Mesenchymal stem cell (in vitro differentiated cells and primary cell): Measurements from ENCODE around the gene NAP1L1.

Source experiments
- DNase-seq: peaks from one replicate; pipeline ENCODE4 v3.0.0-alpha.2; 2013
- H2AFZ ChIP-seq: one replicate; pipeline ENCODE4 v1.6.1; 2013; ENCODE audit warnings: low read depth, mild to moderate bottlenecking, control low read depth, inconsistent platforms, low read length, moderate library complexity
- H2AK5ac ChIP-seq: 2 replicates; pipeline ENCODE4 v1.6.1; 2013; ENCODE audit warnings: low read length, moderate library complexity, mild to moderate bottlenecking, inconsistent platforms; ENCODE audit not compliant: severe bottlenecking
- H2BK120ac ChIP-seq: one replicate; pipeline ENCODE4 v1.6.1; 2013; ENCODE audit warnings: low read depth, mild to moderate bottlenecking, inconsistent platforms, low read length, moderate library complexity
- H2BK12ac ChIP-seq, 2 experiments: one replicate each; pipeline ENCODE4 v1.6.1; 2013; ENCODE audit warnings: inconsistent platforms in 2 of 2, low read length in 2 of 2, mild to moderate bottlenecking in 2 of 2, moderate library complexity in 2 of 2, control low read depth in 1 of 2
- H2BK15ac ChIP-seq: one replicate; pipeline ENCODE4 v1.6.1; 2013; ENCODE audit warnings: mild to moderate bottlenecking, low read depth, inconsistent platforms; ENCODE audit not compliant: poor library complexity, severe bottlenecking
- H2BK5ac ChIP-seq: 2 replicates; pipeline ENCODE4 v1.6.1; 2013; ENCODE audit warnings: low read depth, mild to moderate bottlenecking, low read length, control low read depth, inconsistent platforms; ENCODE audit not compliant: poor library complexity, severe bottlenecking
- H3K14ac ChIP-seq, 2 experiments: one replicate each; pipeline ENCODE4 v1.6.1; 2013; ENCODE audit warnings: inconsistent platforms in 2 of 2, low read length in 2 of 2, control low read depth in 1 of 2, mild to moderate bottlenecking in 1 of 2, moderate library complexity in 1 of 2
- H3K18ac ChIP-seq, 2 experiments: one replicate each; pipeline ENCODE4 v1.6.1; 2013; ENCODE audit warnings: inconsistent platforms in 2 of 2, low read length in 2 of 2, control low read depth in 1 of 2, low read depth in 1 of 2, mild to moderate bottlenecking in 1 of 2
- H3K23ac ChIP-seq, 2 experiments: one replicate each; pipeline ENCODE4 v1.6.1; 2013; ENCODE audit warnings: inconsistent platforms in 2 of 2, low read length in 2 of 2, mild to moderate bottlenecking in 2 of 2, moderate library complexity in 2 of 2, control low read depth in 1 of 2
- H3K27ac ChIP-seq: 2 replicates; pipeline ENCODE4 v1.5.1; 2013; ENCODE audit warnings: mild to moderate bottlenecking, moderate library complexity, low read length, control low read depth, inconsistent platforms; ENCODE audit not compliant: poor library complexity, severe bottlenecking
- H3K27me3 ChIP-seq, 2 experiments: 2 replicates each; pipeline versions ENCODE4 v1.6.1 to v1.7.0; 2013; ENCODE audit warnings: low read length in 2 of 2, mild to moderate bottlenecking in 2 of 2, moderate library complexity in 2 of 2, control low read depth in 1 of 2, inconsistent platforms in 1 of 2; ENCODE audit not compliant: control insufficient read depth in 1 of 2, insufficient read depth in 1 of 2
- H3K36me3 ChIP-seq, 2 experiments: 2 replicates each; pipeline versions ENCODE4 v1.6.1 to v1.7.0; 2013; ENCODE audit warnings: low read length in 2 of 2, control low read depth in 1 of 2, inconsistent platforms in 1 of 2, low read depth in 1 of 2, mild to moderate bottlenecking in 1 of 2; ENCODE audit not compliant: insufficient read depth in 2 of 2, control insufficient read depth in 1 of 2
- H3K4ac ChIP-seq, 2 experiments: one replicate each; pipeline ENCODE4 v1.6.1; 2013; ENCODE audit warnings: inconsistent platforms in 2 of 2, low read length in 2 of 2, mild to moderate bottlenecking in 2 of 2, moderate library complexity in 2 of 2, control low read depth in 1 of 2, low read depth in 1 of 2
- H3K4me1 ChIP-seq: 2 replicates; pipeline ENCODE4 v1.6.1; 2013; ENCODE audit warnings: low read depth, low read length, control low read depth; ENCODE audit not compliant: control insufficient read depth, insufficient read depth
- H3K4me2 ChIP-seq: 2 replicates; pipeline ENCODE4 v1.6.1; 2013; ENCODE audit warnings: low read length, mild to moderate bottlenecking, inconsistent platforms; ENCODE audit not compliant: poor library complexity, severe bottlenecking
- H3K4me3 ChIP-seq, 2 experiments: 2 replicates each; pipeline versions ENCODE4 v1.5.1 to v1.7.0; 2013; ENCODE audit warnings: low read length in 2 of 2, mild to moderate bottlenecking in 2 of 2, control low read depth in 1 of 2, low read depth in 1 of 2; ENCODE audit not compliant: insufficient read depth in 1 of 2
- H3K79me1 ChIP-seq: replicated peaks from 2 replicates; pipeline ENCODE4 v1.6.1; 2013; ENCODE audit warnings: mild to moderate bottlenecking, control low read depth, low read length, inconsistent platforms; ENCODE audit not compliant: poor library complexity, severe bottlenecking
- H3K9ac ChIP-seq: 2 replicates; pipeline ENCODE4 v1.7.0; 2013; ENCODE audit warnings: mild to moderate bottlenecking, low read length, moderate library complexity
- H3K9me3 ChIP-seq: 2 replicates; pipeline ENCODE4 v1.7.0; 2013; ENCODE audit warnings: mild to moderate bottlenecking, low read length; ENCODE audit not compliant: control insufficient read depth
- H4K8ac ChIP-seq: one replicate; pipeline ENCODE4 v1.6.1; 2013; ENCODE audit warnings: inconsistent platforms, mild to moderate bottlenecking, low read length, moderate library complexity
- H4K91ac ChIP-seq: one replicate; pipeline ENCODE4 v1.6.1; 2013; ENCODE audit warnings: mild to moderate bottlenecking, low read length, inconsistent platforms
- WGBS: methylation state at CpG from one replicate; pipeline ENCODE4 v1.1.7; 2013; ENCODE audit warnings: mixed read lengths; 5-methylcytosine and 5-hydroxymethylcytosine counted together

NAP1L1 gene

DNA sequence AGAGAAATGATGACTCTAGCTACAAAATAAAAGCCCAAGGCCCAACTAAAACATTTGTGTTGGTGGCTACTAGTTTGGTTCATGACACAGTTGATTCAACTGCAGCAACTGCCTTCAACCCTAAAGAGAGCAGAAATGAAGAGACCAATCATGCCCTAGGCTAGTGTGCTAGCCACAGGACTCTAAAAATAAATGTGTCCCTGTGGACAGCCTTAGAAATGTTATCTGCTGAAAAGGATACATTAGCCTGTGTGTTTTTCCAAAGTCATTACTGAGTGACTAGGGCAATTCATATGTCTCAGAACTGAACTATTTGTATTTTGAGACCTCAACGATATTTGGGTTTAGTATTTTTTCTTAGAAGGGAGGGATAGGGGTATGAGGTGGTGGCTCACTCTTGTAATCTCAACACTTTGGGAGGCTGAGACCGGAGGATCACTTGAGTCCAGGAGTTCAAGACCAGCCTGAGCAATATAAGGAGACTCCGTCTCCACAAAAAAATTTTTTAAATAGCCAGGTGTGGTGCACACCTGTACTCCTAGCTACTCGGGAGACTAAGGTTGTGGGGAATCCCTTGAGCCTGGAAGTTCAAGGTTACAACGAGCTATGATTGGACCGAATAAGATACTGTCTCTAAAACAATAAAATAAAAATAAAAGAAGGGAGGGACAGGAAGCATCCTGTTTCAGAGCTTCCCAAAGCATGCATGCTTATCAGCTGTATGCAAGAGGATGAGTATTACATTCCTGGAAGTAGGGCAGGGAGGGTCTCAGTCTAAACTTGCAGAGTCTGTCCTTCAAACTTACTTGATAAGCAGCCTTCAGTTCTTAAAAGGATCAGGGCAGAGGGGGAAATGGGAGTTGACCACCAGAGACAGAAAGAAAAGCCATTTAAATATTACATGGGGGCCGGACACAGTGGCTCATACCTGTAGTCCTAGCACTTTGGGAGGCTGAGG lies 29.6 kb upstream of the NAP1L1 start:
- Histone ChIP-seq H2AFZ (no peak overlapping the region), H3K4ac (no peak overlapping the region), H3K14ac (no peak overlapping the region), H3K27ac (no peak overlapping the region), H4K8ac (no peak overlapping the region), H3K18ac (no peak overlapping the region), H3K79me1 (no peaks in the 10 kb centered on the region), H3K4me3 (no peak overlapping the region), H3K27me3 (no peaks in the 10 kb centered on the region), H3K4me1 (no peaks in the 10 kb centered on the region), H2BK15ac (no peak overlapping the region), H2AK5ac (no peak overlapping the region), H3K36me3 (no peaks in the 10 kb centered on the region), H4K91ac (no peak overlapping the region), H2BK120ac (no peak overlapping the region), H3K9ac (no peak overlapping the region), H2BK5ac (no peak overlapping the region), H2BK12ac (no peak overlapping the region), H3K9me3 (no peaks in the 10 kb centered on the region), H3K4me2 (no peak overlapping the region), H3K23ac (no peak overlapping the region)
- peak; percentile 26 for DNase-seq
- 96% methylated on average over 6 of the region's 7 CpGs for WGBS

DNA sequence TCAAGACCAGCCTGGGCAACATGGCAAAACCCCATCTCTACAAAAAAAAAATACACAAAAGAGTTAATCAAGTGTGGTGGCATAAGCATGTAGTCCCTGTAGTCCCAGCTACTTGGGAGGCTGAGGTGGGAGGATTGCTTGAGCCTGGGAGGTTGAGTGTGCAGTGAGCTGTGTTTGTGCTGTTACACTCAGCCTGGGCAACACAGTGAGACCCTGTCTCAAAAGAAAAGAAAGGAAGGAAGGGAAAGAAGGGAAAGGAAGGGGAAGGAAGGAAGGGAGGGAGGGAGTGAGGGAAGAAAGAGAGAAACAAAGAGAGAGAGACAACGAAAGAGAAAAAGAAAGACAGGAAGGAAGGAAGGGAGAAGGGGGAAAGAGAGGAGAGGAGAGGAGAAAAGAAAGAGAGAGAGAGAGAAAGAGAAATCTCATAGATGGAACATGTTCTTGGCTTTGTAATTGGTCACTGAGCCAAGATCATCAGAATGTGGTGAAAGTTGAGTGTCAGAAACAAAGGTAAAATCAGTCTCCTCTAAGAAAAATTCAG lies 26.8 kb upstream of the NAP1L1 start:
- no peak overlapping the region for H3K23ac ChIP-seq
- H2BK15ac ChIP-seq, result no peak overlapping the region
- H4K8ac ChIP-seq, result no peak overlapping the region
- H3K14ac ChIP-seq, result no peak overlapping the region
- no peak overlapping the region for H3K9ac ChIP-seq
- no peaks in the 10 kb centered on the region for H3K27me3 ChIP-seq
- no peak overlapping the region for H2AFZ ChIP-seq
- no peak overlapping the region for H2BK5ac ChIP-seq
- no peak overlapping the region for H3K4me3 ChIP-seq
- H4K91ac ChIP-seq, result no peak overlapping the region
- no peak overlapping the region for H3K4ac ChIP-seq
- no peak for DNase-seq
- no peak overlapping the region for H2AK5ac ChIP-seq
- H3K79me1 ChIP-seq, result no peaks in the 10 kb centered on the region
- no peaks in the 10 kb centered on the region for H3K36me3 ChIP-seq
- WGBS, result no CpG with 5 or more reads among the region's 1 CpG
- H2BK12ac ChIP-seq, result no peak overlapping the region
- no peaks in the 10 kb centered on the region for H3K4me1 ChIP-seq
- no peak overlapping the region for H2BK120ac ChIP-seq
- no peaks in the 10 kb centered on the region for H3K9me3 ChIP-seq
- no peak overlapping the region for H3K27ac ChIP-seq
- H3K18ac ChIP-seq, result no peak overlapping the region
- H3K4me2 ChIP-seq, result no peak overlapping the region

DNA sequence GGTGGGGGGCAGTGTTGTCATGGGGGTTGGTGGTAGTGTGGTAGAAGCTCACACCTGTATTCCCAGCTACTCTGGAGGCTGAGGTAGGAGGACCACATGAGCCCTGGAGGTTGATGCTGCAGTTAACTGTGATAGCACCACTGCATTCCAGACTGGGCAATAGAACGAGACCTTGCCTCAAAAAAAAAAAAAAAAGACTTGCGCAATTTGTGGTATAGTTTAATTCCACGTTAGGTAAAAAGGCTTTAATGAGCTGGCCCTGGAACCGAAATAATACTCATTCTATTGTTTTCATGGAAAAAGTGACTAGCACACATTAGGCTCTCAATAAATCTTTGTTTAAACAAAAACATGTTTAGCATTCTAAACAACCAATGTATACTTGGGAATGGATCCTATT lies 25.4 kb upstream of the NAP1L1 start:
- no peak for DNase-seq
- Histone ChIP-seq H3K9me3 (no peaks in the 10 kb centered on the region), H3K9ac (no peak overlapping the region), H3K27ac (no peak overlapping the region), H3K14ac (no peak overlapping the region), H3K4me2 (no peak overlapping the region), H3K18ac (no peak overlapping the region), H3K23ac (no peak overlapping the region), H3K4me3 (no peak overlapping the region), H3K36me3 (no peaks in the 10 kb centered on the region), H2BK120ac (no peak overlapping the region), H3K27me3 (no peaks in the 10 kb centered on the region), H2AK5ac (no peak overlapping the region), H3K4me1 (peaks cover 2% of the 10 kb centered on the region), H2BK12ac (no peak overlapping the region), H2BK15ac (no peak overlapping the region), H4K8ac (no peak overlapping the region), H3K79me1 (no peaks in the 10 kb centered on the region), H4K91ac (no peak overlapping the region), H2AFZ (no peak overlapping the region), H3K4ac (no peak overlapping the region), H2BK5ac (no peak overlapping the region)
- 92% methylated on average over 1 of the region's 4 CpGs for WGBS

DNA sequence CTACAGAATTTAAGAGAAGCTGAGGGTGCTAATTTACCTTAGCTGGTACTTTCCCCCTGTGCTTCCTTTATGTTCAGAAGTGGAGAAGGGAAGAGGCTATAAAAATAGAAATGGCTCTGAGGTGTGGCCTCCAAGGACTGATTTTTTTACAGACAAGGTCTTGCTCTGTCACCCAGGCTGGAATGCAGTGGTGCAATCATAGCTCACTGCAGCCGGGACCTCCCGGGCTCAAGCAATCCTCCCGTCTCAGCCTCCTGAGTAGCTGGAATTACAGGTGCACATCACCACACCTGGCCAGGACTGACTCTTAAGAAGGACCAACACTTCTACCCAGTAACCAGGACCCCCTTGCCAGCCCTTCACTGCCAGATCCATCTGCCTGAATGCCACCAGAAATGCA lies 23.9 kb upstream of the NAP1L1 start:
- no peaks in the 10 kb centered on the region for H3K9me3 ChIP-seq
- DNase-seq, result no peak
- H3K4me1 ChIP-seq, result peaks cover 2% of the 10 kb centered on the region
- no peaks in the 10 kb centered on the region for H3K79me1 ChIP-seq
- H3K27me3 ChIP-seq, result no peaks in the 10 kb centered on the region
- H4K91ac ChIP-seq, result no peak overlapping the region
- H3K27ac ChIP-seq, result no peak overlapping the region
- H3K18ac ChIP-seq, result no peak overlapping the region
- no peak overlapping the region for H2BK15ac ChIP-seq
- H2BK120ac ChIP-seq, result no peak overlapping the region
- H2BK5ac ChIP-seq, result no peak overlapping the region
- no peak overlapping the region for H2AK5ac ChIP-seq
- WGBS, result 81% methylated on average over 3 of the region's 3 CpGs
- no peaks in the 10 kb centered on the region for H3K36me3 ChIP-seq
- no peak overlapping the region for H3K23ac ChIP-seq
- H3K9ac ChIP-seq, result no peak overlapping the region
- H4K8ac ChIP-seq, result no peak overlapping the region
- H2BK12ac ChIP-seq, result no peak overlapping the region
- H3K4me3 ChIP-seq, result no peak overlapping the region
- no peak overlapping the region for H3K4me2 ChIP-seq
- H3K14ac ChIP-seq, result no peak overlapping the region
- H2AFZ ChIP-seq, result no peak overlapping the region
- no peak overlapping the region for H3K4ac ChIP-seq
